Activated naive CD4-positive, alpha-beta T cell treated with anti-CD3 and anti-CD28 coated beads, Interleukin-2, amount 10 ng/mL, durations not matched to agents 7 days and 5 days (primary cell): Measurements from ENCODE around the gene COPZ1.
A peak's percentile ranks its signal among the peaks of the same experiment; 100 is the strongest.

Experiments used
- CTCF ChIA-PET: fragments of 350-600 bp; sonication (Branson Sonifier 250); formaldehyde crosslinking; loops from one replicate; lab custom pipeline; 2021; ENCODE audit warnings: antibody characterized with exemption; lab: Charles Lee
- DNase-seq: peaks from one replicate; pipeline ENCODE4 v3.0.0-alpha.2; 2020
- H3K27ac Mint-ChIP-seq: one replicate; pipeline ENCODE4 v1.8.0; 2021; ENCODE audit warnings: mild to moderate bottlenecking, moderate library complexity, mixed read lengths
- H3K27me3 Mint-ChIP-seq: one replicate; pipeline ENCODE4 v1.8.0; 2021; ENCODE audit warnings: mild to moderate bottlenecking, mixed read lengths
- H3K36me3 Mint-ChIP-seq: one replicate; pipeline ENCODE4 v1.8.0; 2021; ENCODE audit warnings: mixed read lengths
- H3K4me1 Mint-ChIP-seq: one replicate; pipeline ENCODE4 v1.8.0; 2021; ENCODE audit warnings: mixed read lengths
- H3K4me3 Mint-ChIP-seq: one replicate; pipeline ENCODE4 v1.8.0; 2021; ENCODE audit warnings: mild to moderate bottlenecking, moderate library complexity, mixed read lengths
- H3K9me3 Mint-ChIP-seq: one replicate; pipeline ENCODE4 v1.8.0; 2021; ENCODE audit warnings: mixed read lengths

The COPZ1 gene

GRCh38 chr12:54376596-54376995 lies 51.7 kb downstream of the COPZ1 start:
- Mint-ChIP-seq H3K4me1 (peaks cover 16% of the 10 kb centered on the region), H3K27ac (no peak overlapping the region), H3K9me3 (no peaks in the 10 kb centered on the region), H3K4me3 (no peak overlapping the region), H3K27me3 (peaks cover 64% of the 10 kb centered on the region), H3K36me3 (no peaks in the 10 kb centered on the region)
- no peak for DNase-seq
- CTCF ChIA-PET, result interaction anchor here (1.6 to 2.5 kb wide), 3 partner anchors 15 to 83 kb away, joined by 3 to 5 read pairs (median 5); no protein-coding TSS in a partner anchor

GRCh38 chr12:54377007-54377406 lies 52.1 kb downstream of the COPZ1 start:
- Mint-ChIP-seq H3K36me3 (no peaks in the 10 kb centered on the region), H3K27ac (no peak overlapping the region), H3K27me3 (peaks cover 61% of the 10 kb centered on the region), H3K9me3 (no peaks in the 10 kb centered on the region), H3K4me1 (peaks cover 13% of the 10 kb centered on the region), H3K4me3 (no peak overlapping the region)
- DNase-seq, result no peak
- CTCF ChIA-PET, result interaction anchor here (1.1 to 1.8 kb wide), 3 partner anchors 15 to 84 kb away, joined by 3 to 5 read pairs (median 4); partner anchors contain the start of gene NFE2

- H3K27me3 Mint-ChIP-seq, result peaks cover 59% of the 10 kb centered on the region
- no peak for DNase-seq
- H3K36me3 Mint-ChIP-seq, result no peaks in the 10 kb centered on the region
- H3K4me3 Mint-ChIP-seq, result no peak overlapping the region
- peaks cover 11% of the 10 kb centered on the region for H3K4me1 Mint-ChIP-seq
- CTCF ChIA-PET, result interaction anchor here (1.1 to 4.0 kb wide), 7 partner anchors 7 to 84 kb away, joined by 3 to 43 read pairs (median 6); partner anchors contain the start of gene NFE2
- H3K9me3 Mint-ChIP-seq, result no peaks in the 10 kb centered on the region
- no peak overlapping the region for H3K27ac Mint-ChIP-seq
Observed at GRCh38 chr12:54377797-54378515, 53.0 kb downstream of the COPZ1 start.

GRCh38 chr12:54378796-54379397 lies 54.0 kb downstream of the COPZ1 start:
- Mint-ChIP-seq H3K4me1 (peaks cover 9% of the 10 kb centered on the region), H3K27ac (no peak overlapping the region), H3K27me3 (peaks cover 50% of the 10 kb centered on the region), H3K4me3 (peak overlapping the region; percentile 22), H3K36me3 (no peaks in the 10 kb centered on the region), H3K9me3 (no peaks in the 10 kb centered on the region)
- CTCF ChIA-PET, result interaction anchor here (0.6 to 5.0 kb wide), 38 partner anchors 8 to 795 kb away, joined by 3 to 53 read pairs (median 6); partner anchors contain the start of gene COPZ1
- DNase-seq, result no peak

- no peaks in the 10 kb centered on the region for H3K36me3 Mint-ChIP-seq
- H3K4me1 Mint-ChIP-seq, result peaks cover 9% of the 10 kb centered on the region
- peak; percentile 94 for DNase-seq
- H3K27me3 Mint-ChIP-seq, result peaks cover 48% of the 10 kb centered on the region
- no peaks in the 10 kb centered on the region for H3K9me3 Mint-ChIP-seq
- H3K4me3 Mint-ChIP-seq, result peak overlapping the region; percentile 41
- no peak overlapping the region for H3K27ac Mint-ChIP-seq
- CTCF ChIA-PET, result interaction anchor here (0.6 to 5.0 kb wide), 43 partner anchors 8 to 795 kb away, joined by 3 to 53 read pairs (median 5); partner anchors contain the start of gene COPZ1
Observed at GRCh38 chr12:54379398-54380201, 54.7 kb downstream of the COPZ1 start.

- H3K4me1 Mint-ChIP-seq, result peaks cover 9% of the 10 kb centered on the region
- DNase-seq, result no peak
- no peaks in the 10 kb centered on the region for H3K36me3 Mint-ChIP-seq
- H3K4me3 Mint-ChIP-seq, result no peak overlapping the region
- H3K27ac Mint-ChIP-seq, result no peak overlapping the region
- H3K27me3 Mint-ChIP-seq, result peaks cover 41% of the 10 kb centered on the region
- CTCF ChIA-PET, result interaction anchor here (1.2 to 5.0 kb wide), 15 partner anchors 9 to 166 kb away, joined by 3 to 53 read pairs (median 15); no protein-coding TSS in a partner anchor
- no peaks in the 10 kb centered on the region for H3K9me3 Mint-ChIP-seq
Observed at GRCh38 chr12:54381136-54381535, 56.2 kb downstream of the COPZ1 start.

GRCh38 chr12:54383041-54383609 lies 58.2 kb downstream of the COPZ1 start:
- DNase-seq, result no peak
- Mint-ChIP-seq H3K9me3 (no peaks in the 10 kb centered on the region), H3K27ac (no peak overlapping the region), H3K4me3 (no peak overlapping the region), H3K36me3 (no peaks in the 10 kb centered on the region), H3K4me1 (peaks cover 9% of the 10 kb centered on the region), H3K27me3 (peaks cover 23% of the 10 kb centered on the region)
- CTCF ChIA-PET, result interaction anchor here (0.6 to 5.0 kb wide), 7 partner anchors 10 to 194 kb away, joined by 3 to 40 read pairs (median 4); no protein-coding TSS in a partner anchor

- H3K4me3 Mint-ChIP-seq, result no peak within 1 kb of the TSS
- CTCF ChIA-PET, result interaction anchor here (1.3 kb wide), 1 partner anchor 15 kb away, joined by 4 read pairs; no protein-coding TSS in a partner anchor
- peaks cover 2% of the 10 kb centered on the region for H3K4me1 Mint-ChIP-seq
- no peaks in the 10 kb centered on the region for H3K9me3 Mint-ChIP-seq
- no peaks in the 10 kb centered on the region for H3K36me3 Mint-ChIP-seq
- no peak for DNase-seq
- H3K27ac Mint-ChIP-seq, result peak within 1 kb of the TSS; percentile 7
- H3K27me3 Mint-ChIP-seq, result peaks cover 15% of the 10 kb centered on the region
Observed at GRCh38 chr12:54384591-54385041, 59.7 kb downstream of the COPZ1 start, which contains the start of gene ZNF385A. ZNF385A (minus strand) TSS chr12:54384733; CDS start chr12:54384514, 219 bp downstream.

GRCh38 chr12:54385251-54385914 lies 60.5 kb downstream of the COPZ1 start:
- Mint-ChIP-seq H3K27ac (no peak overlapping the region), H3K36me3 (no peaks in the 10 kb centered on the region), H3K4me3 (no peak overlapping the region), H3K9me3 (no peaks in the 10 kb centered on the region), H3K27me3 (peaks cover 17% of the 10 kb centered on the region), H3K4me1 (peaks cover 3% of the 10 kb centered on the region)
- DNase-seq, result no peak
- CTCF ChIA-PET, result interaction anchor here (0.6 to 1.5 kb wide), 3 partner anchors 14 to 25 kb away, joined by 3 to 7 read pairs (median 4); no protein-coding TSS in a partner anchor

GRCh38 chr12:54386403-54387113 lies 61.6 kb downstream of the COPZ1 start:
- Mint-ChIP-seq H3K4me3 (no peak overlapping the region), H3K36me3 (peaks cover under 1% of the 10 kb centered on the region), H3K27ac (no peak overlapping the region), H3K27me3 (peaks cover 18% of the 10 kb centered on the region), H3K9me3 (no peaks in the 10 kb centered on the region), H3K4me1 (peaks cover 7% of the 10 kb centered on the region)
- CTCF ChIA-PET, result interaction anchor here (0.8 to 1.5 kb wide), 2 partner anchors 9 to 13 kb away, joined by 4 to 7 read pairs; no protein-coding TSS in a partner anchor
- DNase-seq, result no peak

GRCh38 chr12:54387114-54387467 lies 62.2 kb downstream of the COPZ1 start:
- H3K4me1 Mint-ChIP-seq, result peaks cover 12% of the 10 kb centered on the region
- no peak for DNase-seq
- H3K4me3 Mint-ChIP-seq, result no peak overlapping the region
- H3K9me3 Mint-ChIP-seq, result no peaks in the 10 kb centered on the region
- H3K36me3 Mint-ChIP-seq, result peaks cover 5% of the 10 kb centered on the region
- CTCF ChIA-PET, result no interaction called here
- H3K27me3 Mint-ChIP-seq, result peaks cover 20% of the 10 kb centered on the region
- H3K27ac Mint-ChIP-seq, result no peak overlapping the region
